ENCODE results near the gene FARSA. TPM values are rescaled to one million over a fixed set of nuclear protein-coding genes. Genes with fewer than 3 reads are reported as not detected.
"Not testable (repeated sequence)": the region's sequence is repeated elsewhere in the genome, so short reads cannot be mapped to it uniquely, and the experiment has no call there.

FARSA gene
- total and polyA plus RNA-seq, 2 donors (not counting 3 experiments of a cell fraction or from before 2014, with no cell fraction given), result 51.8 to 77.4 TPM

- CTCF ChIA-PET, result interaction anchor here (0.9 to 1.9 kb wide), 4 partner anchors 13 to 141 kb away, joined by 3 to 17 read pairs (median 5); no protein-coding TSS in a partner anchor
Observed at GRCh38 chr19:12952488-12953137, 19.1 kb upstream of the FARSA start.

GRCh38 chr19:12952050-12952449, 18.5 kb upstream of the FARSA start:
- FAIRE-seq; H3K9me1 ChIP-seq (replicated peaks; ENCODE audit: control insufficient read depth, extremely low read depth, insufficient read depth, low read length); dilution Hi-C loops (cut with MboI; ENCODE audit: extremely low pct_ligation_motif_present, low sequenced_read_pairs); POLR2A ChIA-PET; H4K20me1 ChIP-seq (replicated peaks; ENCODE audit: control insufficient read depth, extremely low read depth, insufficient read depth, low read length); H3K4me3 ChIP-seq (replicated peaks in 1 of 3; ENCODE audit: insufficient read depth in 1 of 3, low read depth in 1 of 3, low read length in 3 of 3); intact Hi-C loops (cut with micrococcal nuclease); H3K27me3 ChIP-seq (ENCODE audit: control insufficient read depth in 2 of 2, insufficient read depth in 2 of 2, low read length in 2 of 2); H3K9ac ChIP-seq (replicated peaks; ENCODE audit: extremely low read depth, insufficient read depth, low read length); DNase-seq (ENCODE audit: low read depth, low spot score); H3K9me3 ChIP-seq (replicated peaks; ENCODE audit: control insufficient read depth, insufficient read depth, low read length); H3K4me2 ChIP-seq (ENCODE audit: insufficient read depth, low read length); H2AFZ ChIP-seq (ENCODE audit: low read depth, low read length); BruUV-seq (replicated peaks): not testable (repeated sequence)
- Histone ChIP-seq H3K4me1 (ENCODE audit: control insufficient read depth, extremely low read depth, insufficient read depth, low read length) (peaks cover 42% of the 10 kb centered on the region), H3K79me2 (ENCODE audit: control insufficient read depth, insufficient read depth, low read length) (peaks cover 55% of the 10 kb centered on the region), H3K36me3 (ENCODE audit: control insufficient read depth in 2 of 2, extremely low read depth in 1 of 2, insufficient read depth in 2 of 2, low read length in 2 of 2) (peaks cover 18 to 38% of the 10 kb centered on the region in 2 experiments), H3K27ac (ENCODE audit: insufficient read depth, low read depth, low read length) (peak overlapping the region; percentile 97)
- CTCF ChIA-PET, result interaction anchor here (1.5 to 1.9 kb wide), 2 partner anchors 13 to 142 kb away, joined by 5 to 17 read pairs; no protein-coding TSS in a partner anchor

More at GRCh38 chr19:12952488-12953137, 19.1 kb upstream of the FARSA start:
- H4K20me1 ChIP-seq (replicated peaks; ENCODE audit: control insufficient read depth, extremely low read depth, insufficient read depth, low read length), result no peaks in the 10 kb centered on the region
- no peaks in the 10 kb centered on the region for H3K9me1 ChIP-seq (replicated peaks; ENCODE audit: control insufficient read depth, extremely low read depth, insufficient read depth, low read length)
- FAIRE-seq (peak; percentile 90), DNase-seq (ENCODE audit: low read depth, low spot score) (peak; percentile 86)
- no peak overlapping the region for H3K4me3 ChIP-seq (replicated peaks in 1 of 3; ENCODE audit: insufficient read depth in 1 of 3, low read depth in 1 of 3, low read length in 3 of 3)
- no peaks in the 10 kb centered on the region for H3K9me3 ChIP-seq (replicated peaks; ENCODE audit: control insufficient read depth, insufficient read depth, low read length)
- intact Hi-C loops (cut with micrococcal nuclease) (loop anchor here (1.0 kb wide), 1 partner anchor 7 kb away; the partner anchor contains the start of gene RAD23A), dilution Hi-C loops (cut with MboI; ENCODE audit: extremely low pct_ligation_motif_present, low sequenced_read_pairs) (no loop called here)
- peaks cover 38% of the 10 kb centered on the region for H3K4me1 ChIP-seq (ENCODE audit: control insufficient read depth, extremely low read depth, insufficient read depth, low read length)
- H3K27me3 ChIP-seq (ENCODE audit: control insufficient read depth in 2 of 2, insufficient read depth in 2 of 2, low read length in 2 of 2), result no peaks in the 10 kb centered on the region
- H3K36me3 ChIP-seq (ENCODE audit: control insufficient read depth in 2 of 2, extremely low read depth in 1 of 2, insufficient read depth in 2 of 2, low read length in 2 of 2), result peaks cover 18 to 36% of the 10 kb centered on the region in 2 experiments
- TF ChIP-seq MYC (IDR thresholded peaks at IDR 0.05; ENCODE audit: low read depth, low read length) (no peak), CTCF (IDR thresholded peaks at IDR 0.05; ENCODE audit: extremely low read depth in 1 of 2, insufficient read depth in 1 of 2, low read depth in 1 of 2, low read length in 2 of 2) (no peak), GATA2 (IDR thresholded peaks at IDR 0.05; ENCODE audit: insufficient read depth, insufficient read length, low read depth, low read length) (no peak), MAX (IDR thresholded peaks at IDR 0.05; ENCODE audit: insufficient read depth, insufficient read length) (no peak), JUN (IDR thresholded peaks at IDR 0.05; ENCODE audit: borderline replicate concordance, insufficient read depth, insufficient read length, low read depth) (peak; percentile 43), FOS (IDR thresholded peaks at IDR 0.05; ENCODE audit: borderline replicate concordance, insufficient read depth, low read length) (peak; percentile 63), POLR2A (IDR thresholded peaks at IDR 0.05; ENCODE audit: low read depth, low read length) (no peak), POLR2AphosphoS5 (IDR thresholded peaks at IDR 0.05; ENCODE audit: insufficient read depth, low read depth, low read length) (no peak), EZH2 (IDR thresholded peaks at IDR 0.05; ENCODE audit: borderline replicate concordance, low read depth, low read length, severe bottlenecking) (no peak)
- peak overlapping the region; percentile 71 for H3K9ac ChIP-seq (replicated peaks; ENCODE audit: extremely low read depth, insufficient read depth, low read length)
- peak overlapping the region; percentile 97 for H3K27ac ChIP-seq (ENCODE audit: insufficient read depth, low read depth, low read length)
- H3K79me2 ChIP-seq (ENCODE audit: control insufficient read depth, insufficient read depth, low read length), result peaks cover 54% of the 10 kb centered on the region
- BruUV-seq (replicated peaks), result no TSS peak
- H3K4me2 ChIP-seq (ENCODE audit: insufficient read depth, low read length), result peak overlapping the region; percentile 49
- POLR2A ChIA-PET, result interaction anchor here (0.6 kb wide), 1 partner anchor 11 kb away, joined by 4 read pairs; no protein-coding TSS in a partner anchor
- no peak overlapping the region for H2AFZ ChIP-seq (ENCODE audit: low read depth, low read length)

Data from endothelial cell of umbilical vein (primary cell).